ENCODE data around the gene FAM50B.
A peak's percentile ranks its signal among the peaks of the same experiment; 100 is the strongest.

FAM50B gene

GRCh38 chr6:3848925-3849605 lies at the start of gene FAM50B:
Gene FAM50B, plus strand, starts transcription at chr6:3849373. Its CDS starts 439 bp downstream, at chr6:3849812.
- DNase-seq: peak; percentile 42 to 80

- no peak for DNase-seq
Observed at GRCh38 chr6:3799719-3800118, 49.5 kb upstream of the FAM50B start.

GRCh38 chr6:3800850-3801591 lies 48.2 kb upstream of the FAM50B start:
- no peak for DNase-seq

- DNase-seq: no peak
Observed at GRCh38 chr6:3801960-3802359, 47.2 kb upstream of the FAM50B start.

- no peak for DNase-seq
Observed at GRCh38 chr6:3803627-3804468, 45.3 kb upstream of the FAM50B start.

GRCh38 chr6:3804964-3805363 lies 44.2 kb upstream of the FAM50B start:
- no peak for DNase-seq

GRCh38 chr6:3805448-3806123 lies 43.6 kb upstream of the FAM50B start:
- no peak for DNase-seq

GRCh38 chr6:3806169-3806922 lies 42.8 kb upstream of the FAM50B start:
- no peak for DNase-seq

- DNase-seq: no peak
Observed at GRCh38 chr6:3808199-3808598, 41.0 kb upstream of the FAM50B start.

- DNase-seq: no peak
Observed at GRCh38 chr6:3808759-3809514, 40.2 kb upstream of the FAM50B start.

GRCh38 chr6:3809515-3809891 lies 39.7 kb upstream of the FAM50B start:
- no peak for DNase-seq

- DNase-seq: no peak
Observed at GRCh38 chr6:3809982-3810381, 39.2 kb upstream of the FAM50B start.

GRCh38 chr6:3811191-3811590 lies 38.0 kb upstream of the FAM50B start:
- no peak for DNase-seq

GRCh38 chr6:3812596-3812995 lies 36.6 kb upstream of the FAM50B start:
- DNase-seq: no peak

GRCh38 chr6:3813150-3813780 lies 35.9 kb upstream of the FAM50B start:
- DNase-seq: no peak

- no peak for DNase-seq
Observed at GRCh38 chr6:3813918-3814317, 35.3 kb upstream of the FAM50B start.

- no peak for DNase-seq
Observed at GRCh38 chr6:3814539-3814938, 34.6 kb upstream of the FAM50B start.

GRCh38 chr6:3816251-3816650 lies 32.9 kb upstream of the FAM50B start:
- no peak for DNase-seq

GRCh38 chr6:3819161-3820110 lies 29.7 kb upstream of the FAM50B start:
- no peak for DNase-seq

- no peak for DNase-seq
Observed at GRCh38 chr6:3820563-3820962, 28.6 kb upstream of the FAM50B start.

Measured in NCI-H1930 (cell line).